ENCODE results near the gene CARD18.
"Not testable (repeated sequence)": the region's sequence is repeated elsewhere in the genome, so short reads cannot be mapped to it uniquely, and the experiment has no call there.

The CARD18 gene

DNA sequence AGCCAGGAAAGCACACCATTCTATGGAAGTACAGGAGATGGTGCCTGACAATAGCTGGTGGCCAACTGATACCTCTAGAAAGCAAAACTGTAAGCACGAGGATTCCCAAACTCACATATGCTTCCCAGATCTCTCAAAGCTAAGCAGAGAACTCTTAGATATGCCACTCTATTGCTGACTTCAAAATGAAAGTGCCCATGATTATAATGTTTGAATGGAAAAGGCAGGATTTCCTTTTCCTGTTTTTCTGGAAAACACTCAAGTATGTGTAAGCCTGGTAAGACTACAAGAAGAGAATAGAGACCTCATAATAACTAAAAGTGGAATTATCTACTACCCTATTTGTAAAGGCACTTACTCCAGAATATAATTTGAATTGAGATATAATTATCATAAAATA, 2.6 kb upstream of the CARD18 start:
- DNase-seq, result no peak
- intact Hi-C loops (cut with DNase I), result no loop called here

DNA sequence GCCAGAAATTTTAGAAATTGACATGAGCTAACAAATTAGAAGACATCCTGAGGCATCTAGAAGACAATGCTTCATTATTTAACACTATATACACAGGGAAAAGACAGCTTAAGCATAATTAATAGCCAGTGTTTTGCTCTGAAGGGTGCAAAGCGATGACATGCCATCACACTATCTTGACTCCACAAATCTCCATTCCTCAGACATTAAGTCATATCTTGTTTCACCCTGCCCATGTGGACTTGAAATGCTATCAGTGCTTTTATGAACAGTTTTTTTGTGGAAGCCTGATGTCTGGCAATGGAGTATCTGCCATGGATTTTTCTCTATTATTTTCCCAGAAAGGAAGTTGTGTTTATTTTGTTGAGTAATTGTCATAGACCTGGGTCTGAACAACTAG, 2.3 kb downstream of the CARD18 start:
- no peak for DNase-seq
- intact Hi-C loops (cut with DNase I), result no loop called here

DNA sequence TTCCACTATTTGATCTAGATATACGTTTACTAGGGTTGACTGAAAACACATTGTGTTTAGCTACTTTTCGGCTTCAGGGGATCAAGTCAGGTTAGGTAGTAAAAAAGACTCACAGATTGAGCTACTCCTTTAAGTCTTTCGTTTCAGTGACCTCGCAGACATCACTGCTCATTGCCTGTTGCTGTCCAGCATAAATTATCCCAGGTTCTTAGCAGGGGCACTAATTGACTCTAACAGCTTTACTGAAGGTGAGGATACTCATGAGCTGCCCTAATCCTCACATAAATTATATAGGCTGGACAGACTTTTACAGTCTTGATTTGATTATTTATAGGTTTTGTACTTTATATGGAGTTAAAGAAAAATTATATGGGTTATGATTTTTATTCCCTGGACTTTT, 3.7 kb downstream of the CARD18 start:
- intact Hi-C loops (cut with DNase I), result no loop called here
- no peak for DNase-seq

DNA sequence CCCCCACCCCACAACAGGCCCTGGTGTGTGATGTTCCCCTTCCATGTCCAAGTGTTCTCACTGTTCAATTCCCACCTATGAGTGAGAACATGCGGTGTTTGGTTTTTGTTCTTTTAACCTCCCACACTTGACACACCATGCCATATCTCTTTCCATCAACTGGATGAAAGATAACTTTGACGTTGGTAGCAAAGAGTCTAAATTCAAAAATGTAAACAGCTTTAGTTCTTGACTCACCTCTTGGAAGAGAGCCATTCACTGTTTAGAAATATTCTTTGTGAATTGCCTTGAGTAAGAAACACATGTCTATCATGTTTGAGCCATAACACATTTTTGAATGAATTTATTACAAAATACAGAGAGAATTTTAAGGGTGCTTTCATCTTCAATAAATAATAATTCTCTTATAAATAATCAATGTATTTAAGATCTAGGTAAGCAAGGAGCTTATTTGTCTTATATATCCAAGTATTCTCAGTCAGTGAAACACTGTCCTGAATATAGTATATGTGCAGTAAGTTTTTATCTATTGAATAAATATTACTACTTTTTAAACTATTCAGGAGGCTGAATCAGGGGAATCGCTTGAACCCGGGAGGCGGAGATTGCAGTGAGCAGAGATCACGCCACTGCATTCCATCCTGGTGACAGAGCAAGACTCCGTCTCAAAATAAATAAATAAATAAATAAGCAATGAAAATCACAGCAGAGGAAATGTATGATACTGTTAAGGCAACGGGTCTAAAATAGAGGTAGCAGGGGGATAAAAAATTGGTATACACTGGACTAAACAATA, 6.7 kb downstream of the CARD18 start:
- intact Hi-C loops (cut with DNase I), result no loop called here
- no peak for DNase-seq

DNA sequence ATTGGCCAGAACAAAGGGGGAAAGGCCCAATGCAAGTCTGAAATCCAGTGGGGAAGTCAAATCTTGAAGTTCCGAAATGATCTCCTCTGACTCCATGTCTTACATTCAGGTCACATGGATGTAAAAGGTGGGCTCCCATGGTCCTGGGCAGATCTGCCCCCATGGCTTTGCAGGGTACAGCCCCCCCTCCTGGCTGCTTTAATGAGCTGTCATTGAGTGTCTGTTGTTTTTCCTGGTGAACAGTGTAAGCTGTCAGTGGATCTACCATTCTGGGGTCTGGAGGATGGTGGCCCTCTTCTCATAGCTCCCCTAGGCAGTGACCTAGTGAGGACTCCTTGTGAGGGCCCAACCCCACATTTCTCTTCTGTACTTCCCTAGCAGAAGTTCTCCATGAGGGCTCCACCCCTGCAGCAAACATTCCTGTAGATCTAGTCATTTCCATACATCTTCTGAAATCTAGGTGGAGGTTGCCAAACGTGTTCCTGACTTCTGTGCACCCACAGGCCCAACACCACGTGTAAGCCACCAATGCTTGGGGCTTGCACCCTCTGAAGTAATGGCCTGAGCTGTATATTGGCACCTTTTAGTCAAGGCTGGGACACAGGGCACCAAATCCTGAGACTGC, 9.3 kb downstream of the CARD18 start:
- DNase-seq, result no peak
- intact Hi-C loops (cut with DNase I), result no loop called here

DNA sequence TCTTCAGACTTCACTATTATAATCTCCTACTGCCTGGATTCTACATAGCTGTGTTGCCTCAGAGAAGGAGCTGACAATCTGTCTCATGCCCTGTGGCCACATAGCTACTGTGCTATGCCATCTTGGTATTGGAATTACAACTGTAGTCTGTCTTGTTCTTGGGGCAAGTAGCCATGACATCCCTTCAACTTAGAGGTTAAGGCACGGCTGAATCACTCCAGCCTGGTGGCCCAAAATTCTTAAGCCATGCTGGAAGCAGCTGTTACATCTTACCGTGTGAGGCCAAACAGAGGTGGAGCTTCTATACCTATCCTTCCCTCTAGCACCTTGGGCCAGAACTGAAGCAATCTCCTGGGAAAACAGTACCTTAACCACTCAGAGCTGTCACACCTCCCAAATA, 14.8 kb downstream of the CARD18 start:
- DNase-seq, result no peak
- intact Hi-C loops (cut with DNase I), result no loop called here

DNA sequence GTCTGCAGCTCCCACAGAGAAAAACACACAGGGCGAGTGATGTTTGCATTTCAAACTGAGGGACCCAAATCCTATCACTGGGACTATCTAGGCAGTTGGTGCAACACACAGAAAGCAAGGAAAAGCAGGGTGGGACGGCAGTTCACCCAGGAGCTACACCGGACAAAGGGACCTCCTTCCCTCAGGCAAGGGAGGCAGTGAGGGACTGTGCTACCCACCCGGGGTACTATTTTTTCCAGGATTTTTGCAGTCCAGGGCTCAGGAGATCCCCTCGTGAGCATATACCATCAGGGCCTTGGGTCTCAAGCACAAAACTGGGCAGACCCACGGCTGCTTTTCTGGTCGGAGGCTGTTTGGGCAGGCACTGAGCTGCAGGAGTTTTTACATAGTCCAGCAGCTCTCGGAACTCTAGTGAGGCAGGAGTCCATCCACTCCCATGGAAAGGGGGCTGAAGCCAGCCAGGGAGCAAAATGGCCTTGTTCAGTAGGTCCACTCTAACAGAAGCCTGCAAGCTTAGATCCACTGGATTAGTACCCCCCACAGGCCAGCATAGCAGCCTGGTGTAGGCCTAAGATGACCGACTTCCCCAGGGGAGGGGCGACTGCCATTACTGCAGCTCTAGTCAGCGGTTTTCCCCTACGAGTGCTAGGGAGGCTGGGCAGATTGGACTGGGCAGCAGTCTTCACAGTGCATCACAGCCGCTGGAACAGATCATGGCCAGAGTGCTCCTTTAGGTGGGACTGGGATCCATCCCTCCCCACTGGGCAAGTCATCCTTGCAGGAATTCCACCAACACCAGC, 28.2 kb downstream of the CARD18 start:
- intact Hi-C loops (cut with DNase I), result no loop called here

DNA sequence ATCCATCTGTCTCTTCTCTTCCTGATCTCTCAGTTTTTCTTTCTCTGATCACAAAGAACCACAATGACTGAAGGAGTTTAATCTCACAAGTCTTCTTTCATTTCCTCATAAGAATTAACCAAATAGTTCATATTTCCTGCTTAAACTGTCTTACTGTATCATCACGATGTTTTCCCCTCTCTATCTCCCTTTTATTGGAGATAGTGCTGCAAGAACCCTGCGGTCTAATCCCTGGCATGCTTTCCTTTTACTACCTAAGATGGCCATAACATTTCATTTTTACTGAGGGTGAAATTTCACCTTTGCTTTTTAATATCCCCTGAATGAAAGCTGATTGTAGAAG, 28.9 kb downstream of the CARD18 start:
- no peak for DNase-seq

More for the DNA sequence above, 28.2 kb downstream of the CARD18 start:
- DNase-seq, result no peak

DNA sequence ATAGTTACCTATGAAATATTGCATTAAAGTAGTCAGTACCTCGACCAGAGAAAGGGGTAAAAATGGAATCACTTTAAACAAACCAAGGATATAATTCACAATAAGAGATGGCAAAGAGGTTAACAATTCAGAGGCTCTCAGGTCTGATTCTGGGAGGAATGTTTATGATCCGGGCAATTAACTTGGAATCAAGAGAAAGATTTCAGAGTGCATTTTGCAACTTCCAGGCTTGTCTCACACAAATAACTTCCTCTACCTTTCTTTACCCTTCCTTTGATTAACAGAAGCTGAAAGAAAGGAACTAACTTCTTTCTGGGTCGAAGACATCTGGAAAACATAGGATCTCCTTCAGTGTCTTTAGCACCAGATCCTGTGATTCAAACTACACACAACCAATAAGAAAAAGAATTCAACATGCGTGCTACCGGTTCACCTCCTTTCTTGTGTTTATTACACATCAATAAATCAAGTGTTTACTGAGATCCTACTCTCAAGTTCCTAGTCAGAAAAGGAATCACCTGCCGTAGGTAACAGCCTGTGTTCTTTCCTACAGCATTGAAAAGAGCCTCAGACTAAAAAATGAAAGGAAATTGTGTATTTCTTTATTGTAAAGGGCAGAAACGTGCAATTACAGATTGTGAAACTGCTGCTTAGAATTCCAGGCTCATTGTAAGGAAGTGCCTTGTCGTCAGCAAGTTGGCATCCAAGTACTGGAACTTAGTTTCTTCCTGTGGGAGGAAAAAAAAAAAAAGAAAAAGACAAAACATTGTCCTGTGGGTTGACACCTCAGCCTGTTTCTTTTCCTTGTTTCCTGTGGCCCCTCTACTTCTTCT, 29.5 kb downstream of the CARD18 start:
- intact Hi-C loops (cut with DNase I), result no loop called here
- no peak for DNase-seq

More for the DNA sequence above, 28.9 kb downstream of the CARD18 start:
- intact Hi-C loops (cut with DNase I), result no loop called here

DNA sequence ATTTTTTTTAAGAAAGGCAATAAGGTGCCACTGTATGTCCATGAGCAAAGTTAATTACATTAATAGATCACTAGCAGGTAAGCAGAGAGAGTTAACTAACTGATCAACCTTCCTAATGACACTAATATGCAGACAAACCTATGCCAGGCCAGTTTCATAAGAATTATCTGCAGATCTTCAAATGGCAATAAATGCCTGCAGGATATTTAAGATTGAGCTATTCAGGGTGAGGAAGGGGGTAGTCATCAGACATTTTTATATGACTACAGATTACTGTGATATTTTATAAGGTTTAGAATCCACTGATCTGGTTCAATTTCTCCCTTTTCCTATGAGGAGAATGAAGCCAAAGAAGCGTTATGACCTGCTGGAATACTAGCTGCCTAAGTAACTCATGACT, 30.2 kb downstream of the CARD18 start:
- DNase-seq, result no peak
- intact Hi-C loops (cut with DNase I), result no loop called here

DNA sequence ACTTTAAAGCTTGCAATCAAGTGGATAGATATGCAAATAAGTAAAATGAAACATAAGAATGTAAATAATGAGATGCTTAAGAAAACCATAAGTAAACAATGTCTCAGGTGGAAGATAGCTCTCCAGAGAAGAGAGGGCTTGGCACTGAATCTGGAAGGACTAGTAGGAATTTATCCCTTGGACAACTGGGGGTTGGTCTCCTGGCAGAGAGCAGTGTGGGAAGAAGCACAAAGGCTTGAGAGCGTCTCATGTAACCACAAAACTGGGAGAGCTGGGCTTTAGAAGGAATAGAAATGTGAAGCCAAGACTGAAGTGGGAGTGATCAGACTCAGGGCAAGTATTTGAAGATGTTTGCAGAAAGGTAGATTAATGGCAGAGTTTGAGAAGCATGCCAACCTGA, 31.3 kb downstream of the CARD18 start:
- DNase-seq, result no peak
- intact Hi-C loops (cut with DNase I), result no loop called here

DNA sequence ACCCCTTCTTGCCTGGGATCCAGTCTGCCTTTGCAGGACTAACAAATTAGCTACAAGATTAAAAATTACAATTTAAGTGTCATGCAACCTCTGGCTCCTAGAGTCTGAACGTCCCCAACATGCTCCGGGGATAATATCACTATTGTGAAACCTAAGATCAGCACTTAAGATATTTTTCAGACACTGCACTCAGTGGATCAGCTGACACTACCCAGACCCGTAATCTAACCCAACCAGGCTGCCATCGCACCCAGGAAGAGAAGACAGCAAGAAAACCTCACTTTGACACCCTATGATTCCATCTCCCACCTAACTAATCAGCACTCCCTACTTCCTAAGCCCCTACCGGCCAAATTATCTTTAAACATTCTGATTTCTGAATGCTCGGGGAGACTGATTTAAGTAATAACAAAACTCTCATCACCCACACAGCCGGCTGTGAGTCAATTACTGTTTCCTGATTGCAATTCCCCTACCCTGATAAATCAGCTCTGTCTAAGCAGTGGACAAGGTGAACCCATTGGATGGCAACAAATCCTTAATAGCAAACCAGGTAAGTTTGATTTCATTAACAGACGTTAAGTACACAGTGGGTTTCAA, 32.2 kb downstream of the CARD18 start:
- DNase-seq; intact Hi-C loops (cut with DNase I): not testable (repeated sequence)

DNA sequence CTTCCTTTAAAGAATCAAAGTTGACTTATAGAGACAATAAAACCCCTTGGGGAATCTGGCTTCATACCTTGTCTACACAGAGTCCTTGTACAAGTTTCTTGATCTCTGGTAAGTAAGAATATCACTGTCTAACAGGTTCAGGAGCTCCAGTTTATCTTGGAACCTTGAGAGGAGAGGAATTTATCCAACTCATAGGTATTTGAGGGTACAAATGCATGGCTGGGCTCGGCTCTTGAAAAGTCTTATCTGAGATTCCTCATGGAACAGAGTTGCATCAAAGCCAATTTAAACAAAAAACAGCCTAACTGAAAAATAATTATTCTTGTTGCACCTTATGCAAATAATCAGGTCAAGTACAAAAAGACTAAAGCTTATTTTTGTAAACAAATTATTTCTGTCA, 33.4 kb downstream of the CARD18 start:
- DNase-seq, result no peak
- intact Hi-C loops (cut with DNase I), result no loop called here

DNA sequence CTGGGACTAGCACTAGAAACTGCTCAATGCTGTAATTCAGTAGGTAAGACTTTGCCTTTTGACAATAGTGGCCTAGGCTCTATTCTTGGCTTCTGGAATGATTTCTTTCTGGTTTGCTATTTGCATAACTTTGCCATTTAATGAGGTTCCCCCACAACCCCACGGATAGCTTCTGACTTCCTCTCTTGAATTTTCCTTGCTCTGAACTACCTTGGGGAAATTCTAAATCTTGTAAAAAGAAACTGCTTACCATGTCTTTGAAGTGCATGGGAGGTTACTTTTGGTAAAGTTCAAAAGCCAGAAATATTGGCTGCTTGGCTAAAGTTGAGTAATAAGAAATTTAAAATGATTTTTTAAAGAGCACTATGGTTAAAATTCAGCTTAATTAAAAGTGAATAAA, 35.3 kb downstream of the CARD18 start:
- no peak for DNase-seq
- intact Hi-C loops (cut with DNase I), result no loop called here

DNA sequence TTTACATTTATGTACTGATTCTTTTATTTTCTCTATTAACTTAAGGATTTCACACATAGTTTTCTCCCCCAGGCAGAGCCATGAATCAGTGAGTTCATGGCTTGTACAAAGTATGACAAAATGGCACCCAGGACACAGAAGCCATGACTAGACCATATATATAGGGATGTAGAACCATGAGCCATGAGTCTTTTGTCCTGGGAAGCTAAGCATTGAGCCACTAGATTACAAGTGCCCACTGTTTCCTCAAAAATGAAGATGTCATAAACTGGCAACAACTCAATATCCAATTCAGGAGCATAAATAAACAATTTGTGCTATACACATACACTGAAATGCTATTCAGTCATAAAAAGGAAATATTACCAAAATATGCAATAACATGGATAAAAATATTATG, 36.2 kb downstream of the CARD18 start:
- DNase-seq, result no peak
- intact Hi-C loops (cut with DNase I), result no loop called here

DNA sequence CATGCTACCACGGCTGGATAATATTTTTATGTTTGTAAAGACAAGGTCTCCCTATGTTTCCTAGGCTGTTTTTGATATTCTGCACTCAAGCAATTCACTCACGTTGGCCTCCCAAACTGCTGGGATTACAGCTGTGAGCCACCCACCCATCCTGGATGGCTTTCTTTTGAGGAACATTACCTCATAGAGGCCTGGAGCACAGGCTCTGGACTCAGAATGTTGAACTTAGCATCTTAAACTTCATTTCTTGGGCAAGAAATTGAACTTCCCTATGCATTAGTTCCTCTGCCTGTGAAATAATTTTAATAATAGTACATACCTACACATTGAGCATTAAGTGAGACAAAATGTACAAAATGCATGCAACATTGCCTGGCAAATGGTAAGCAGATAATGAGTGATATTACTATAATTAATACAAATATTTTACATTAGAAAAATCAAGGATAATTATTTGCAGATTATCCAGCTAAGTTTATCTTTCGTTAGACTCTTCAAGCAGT, 37.4 kb downstream of the CARD18 start:
- intact Hi-C loops (cut with DNase I); DNase-seq: not testable (repeated sequence)

DNA sequence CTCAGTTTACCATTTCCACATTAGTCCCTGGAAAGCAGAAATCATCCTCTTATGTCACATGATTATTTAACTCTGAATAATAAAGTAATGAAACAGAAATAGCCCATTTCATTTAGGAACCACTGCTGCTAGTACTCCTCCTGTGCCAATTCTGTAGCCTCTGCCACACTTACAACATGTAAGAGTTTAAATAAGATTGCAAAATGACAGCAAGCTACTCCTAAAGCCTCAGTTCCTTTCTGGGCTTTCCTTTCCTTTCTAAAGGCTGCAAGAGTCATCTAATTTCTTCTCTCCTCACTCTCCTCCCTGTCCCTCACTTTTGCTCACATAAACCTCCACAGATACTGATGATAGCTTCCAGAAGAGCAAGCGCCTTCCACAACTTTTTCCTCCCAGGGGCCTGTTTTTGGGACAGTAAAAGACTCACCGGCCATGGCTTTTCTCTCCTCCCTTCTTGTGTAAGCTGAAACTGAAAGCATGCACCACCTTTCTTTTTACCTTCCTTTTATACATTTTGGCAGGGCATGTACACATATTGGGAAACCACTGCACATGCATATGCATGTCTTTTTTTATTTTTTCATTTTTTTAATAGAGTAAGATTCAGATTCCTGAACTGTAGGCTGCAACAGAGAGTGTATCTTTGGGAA, 38.5 kb downstream of the CARD18 start:
- no peak for DNase-seq
- intact Hi-C loops (cut with DNase I), result no loop called here

DNA sequence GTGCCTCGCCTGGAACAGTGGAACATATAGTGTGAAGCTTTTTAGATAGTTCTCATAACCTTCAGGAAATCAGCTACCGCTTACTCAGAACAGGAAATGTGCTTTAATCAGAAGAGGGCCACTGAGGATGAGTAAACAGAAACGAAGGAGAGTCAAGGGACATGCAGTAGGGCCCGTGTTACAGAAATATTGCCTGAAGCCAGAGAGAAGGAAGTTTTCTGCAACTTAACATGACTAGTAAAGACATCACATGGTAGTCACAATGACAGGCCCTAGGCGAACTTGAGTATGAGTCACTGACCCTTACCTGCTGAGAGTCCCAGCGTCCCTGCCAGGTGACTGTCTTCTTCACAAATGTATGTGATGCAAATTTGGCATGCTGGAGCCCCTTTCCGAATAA, 39.4 kb downstream of the CARD18 start:
- DNase-seq, result no peak
- intact Hi-C loops (cut with DNase I), result no loop called here

Measured in head of caudate nucleus (tissue), 42 donors.